ENCODE data around the gene XYLT1. TPM values are rescaled to one million over a fixed set of nuclear protein-coding genes. Genes with fewer than 3 reads are reported as not detected.

Gene XYLT1
- total RNA-seq, 1 donor from 2014 or later, result 59.1 TPM

- DNase-seq (ENCODE audit: low spot score), result no peak
Observed at GRCh38 chr16:17407321-17407720, 63.4 kb downstream of the XYLT1 start.

GRCh38 chr16:17404941-17405689, 65.6 kb downstream of the XYLT1 start:
- peak; percentile 91 for DNase-seq (ENCODE audit: low spot score)

- no peak for DNase-seq (ENCODE audit: low spot score)
Observed at GRCh38 chr16:17403859-17404545, 66.8 kb downstream of the XYLT1 start.

DNA sequence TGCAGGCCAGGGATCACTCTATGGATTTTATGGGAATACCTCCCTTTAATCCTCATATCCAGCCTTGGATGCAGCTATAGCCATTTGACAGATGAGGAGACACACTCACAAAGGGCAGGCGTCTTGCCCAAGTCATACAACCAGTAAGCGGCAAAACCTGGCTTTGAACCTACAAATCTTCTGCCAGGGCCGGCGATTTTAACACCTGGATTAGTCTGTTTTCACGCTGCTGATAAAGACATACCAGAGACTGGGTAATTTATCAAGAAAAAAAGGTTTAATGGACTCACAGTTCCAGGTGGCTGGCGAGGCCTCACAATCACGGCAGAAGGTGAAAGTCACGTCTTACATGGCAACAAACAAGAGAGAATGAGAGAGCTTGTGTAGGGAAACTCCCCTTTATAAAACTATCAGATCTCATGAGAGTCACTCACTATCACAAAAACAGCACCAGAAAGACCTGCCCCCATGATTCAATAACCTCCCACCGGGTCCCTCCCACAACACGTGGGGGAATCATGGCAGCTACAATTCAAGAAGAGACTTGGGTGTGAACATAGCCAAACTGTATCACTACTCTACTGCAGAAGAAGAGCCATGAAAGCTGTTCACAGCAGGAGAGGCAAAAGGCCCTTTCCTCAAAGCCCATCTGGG, 67.5 kb downstream of the XYLT1 start:
- DNase-seq (ENCODE audit: low spot score), result no peak

DNA sequence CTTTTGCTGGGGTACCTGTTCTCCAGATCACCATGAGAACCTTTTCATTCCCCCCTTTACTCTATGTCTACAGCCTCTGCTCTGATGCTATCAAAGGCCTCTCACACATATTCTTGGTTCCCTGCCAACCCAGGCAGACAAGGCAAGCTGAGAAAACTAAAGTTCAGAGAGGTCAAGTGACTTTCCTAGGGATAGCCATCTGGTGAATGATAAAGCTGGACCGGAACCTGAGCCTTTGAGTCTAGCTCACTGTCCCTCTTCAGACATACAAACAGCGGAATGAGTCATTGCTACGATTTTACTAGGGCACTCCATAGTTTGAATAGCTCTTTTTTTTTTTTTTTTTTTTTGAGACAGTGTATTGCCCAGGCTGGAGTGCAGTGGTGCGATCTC, 73.3 kb downstream of the XYLT1 start:
- DNase-seq (ENCODE audit: low spot score), result no peak

DNA sequence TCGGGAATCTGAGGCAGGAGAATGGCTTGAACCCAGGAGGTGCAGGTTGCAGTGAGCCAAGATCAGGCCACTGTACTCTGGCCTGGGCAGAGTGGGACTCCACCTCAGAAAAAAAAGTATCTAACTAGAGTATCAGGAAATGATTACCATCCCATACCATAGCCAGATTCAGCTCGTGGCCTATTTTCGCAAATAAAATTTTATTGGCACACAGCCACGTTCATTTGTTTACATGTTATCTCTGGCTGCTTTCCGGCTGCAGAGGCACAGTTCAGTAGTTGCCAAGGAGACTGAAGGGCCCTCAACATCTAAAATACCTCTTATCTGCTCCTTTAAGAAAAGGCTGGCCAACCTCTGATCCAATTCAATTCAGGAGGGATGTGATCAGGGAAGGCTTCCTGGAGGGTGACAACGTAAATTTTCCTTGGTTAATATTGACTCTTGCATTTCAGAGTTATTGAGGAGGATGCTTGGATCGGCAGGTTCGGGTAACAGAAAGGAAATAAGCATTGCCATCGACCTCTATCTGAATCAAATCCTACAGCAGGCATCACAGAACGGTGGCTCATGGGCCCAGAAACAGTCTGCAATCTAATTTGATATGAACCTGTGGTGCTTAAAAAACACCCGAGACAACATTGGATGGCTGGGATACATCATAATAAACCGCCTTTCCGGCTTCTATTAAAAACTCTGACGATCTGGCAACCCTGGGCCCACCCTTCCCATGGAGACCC, 73.8 kb downstream of the XYLT1 start:
- DNase-seq (ENCODE audit: low spot score), result peak; percentile 51

DNA sequence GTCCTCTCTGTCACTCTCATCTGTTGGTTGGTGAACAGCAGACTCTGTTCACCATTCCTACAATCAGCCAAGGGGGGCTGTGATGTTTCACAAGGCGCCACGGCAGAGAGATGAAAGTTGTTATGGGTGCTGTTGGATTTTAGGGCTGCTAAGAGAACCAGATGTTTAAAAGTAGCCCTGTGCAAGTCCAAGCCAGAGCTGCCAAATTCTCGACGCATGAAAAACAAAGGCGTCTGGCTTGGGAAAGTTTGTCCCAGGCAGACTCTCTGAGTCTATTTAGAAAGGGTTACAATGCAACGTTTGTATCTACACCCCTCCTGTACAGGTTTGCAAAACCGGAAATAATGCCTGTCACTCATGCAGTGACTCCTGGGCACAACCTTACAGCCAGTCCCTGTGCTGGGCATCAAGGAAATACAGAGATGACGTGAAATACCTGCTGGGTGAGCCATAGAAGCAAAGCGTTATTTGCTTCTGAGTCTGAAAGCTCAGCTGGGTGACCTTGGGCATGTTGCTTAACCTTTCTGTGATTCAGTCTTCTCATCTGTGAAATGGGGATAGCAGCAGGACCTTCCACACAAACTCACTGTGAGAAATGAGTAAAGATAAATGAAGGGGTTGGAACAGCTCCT, 74.8 kb downstream of the XYLT1 start:
- peak; percentile 43 for DNase-seq (ENCODE audit: low spot score)

GRCh38 chr16:17392857-17393692, 77.7 kb downstream of the XYLT1 start:
- DNase-seq (ENCODE audit: low spot score), result no peak

DNA sequence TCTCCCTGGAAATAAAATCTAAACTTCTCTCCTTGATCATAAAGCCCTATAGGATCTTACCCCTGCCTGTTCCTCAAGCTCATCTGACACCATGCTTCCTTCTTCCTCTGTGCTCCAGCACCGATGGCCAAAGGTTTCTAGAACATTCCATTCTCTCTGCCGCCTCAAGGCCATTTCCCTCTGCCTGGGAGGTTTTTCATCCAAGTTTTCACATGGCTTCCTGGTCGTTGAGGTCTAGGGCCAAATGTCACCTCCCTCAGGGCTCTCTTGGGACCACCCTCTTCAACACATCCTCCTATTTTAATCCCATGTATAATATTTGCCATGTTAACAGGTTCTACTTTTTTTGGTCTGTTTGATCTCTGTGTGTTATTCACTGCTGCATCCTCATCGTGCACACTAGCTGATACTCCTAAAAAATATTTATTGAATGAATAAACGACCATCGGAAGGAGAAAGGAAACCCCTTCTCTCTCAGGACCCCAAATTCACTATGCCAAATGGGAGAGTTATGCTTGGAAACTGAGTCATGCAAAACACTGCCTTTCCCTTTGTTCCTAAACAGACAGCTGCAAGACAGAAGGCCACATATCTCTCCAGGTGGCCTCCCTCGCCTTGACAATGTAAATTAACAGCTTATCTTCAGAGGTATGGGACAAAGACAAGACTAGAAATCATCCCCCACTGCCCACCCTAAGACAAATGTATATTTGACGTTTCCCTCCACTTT, 78.5 kb downstream of the XYLT1 start:
- DNase-seq (ENCODE audit: low spot score), result no peak

DNA sequence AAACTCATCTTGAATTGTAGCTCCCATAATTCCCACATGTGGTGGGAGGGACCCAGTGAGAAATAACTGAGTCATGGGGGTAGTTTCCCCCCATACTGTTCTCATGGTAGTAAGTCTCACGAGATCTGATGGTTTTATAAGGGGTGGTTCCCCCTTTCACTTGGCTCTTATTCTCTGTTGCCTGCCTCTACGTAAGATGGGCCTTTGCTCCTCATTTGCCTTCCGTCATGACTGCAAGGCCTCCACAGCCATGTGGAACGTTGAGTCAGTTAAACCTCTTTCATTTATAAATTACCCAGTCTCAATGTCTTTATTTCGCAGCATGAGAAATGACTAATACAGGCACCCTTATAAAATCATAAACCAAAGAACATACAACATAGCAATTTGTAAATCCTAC, 79.0 kb downstream of the XYLT1 start:
- DNase-seq (ENCODE audit: low spot score), result no peak

DNA sequence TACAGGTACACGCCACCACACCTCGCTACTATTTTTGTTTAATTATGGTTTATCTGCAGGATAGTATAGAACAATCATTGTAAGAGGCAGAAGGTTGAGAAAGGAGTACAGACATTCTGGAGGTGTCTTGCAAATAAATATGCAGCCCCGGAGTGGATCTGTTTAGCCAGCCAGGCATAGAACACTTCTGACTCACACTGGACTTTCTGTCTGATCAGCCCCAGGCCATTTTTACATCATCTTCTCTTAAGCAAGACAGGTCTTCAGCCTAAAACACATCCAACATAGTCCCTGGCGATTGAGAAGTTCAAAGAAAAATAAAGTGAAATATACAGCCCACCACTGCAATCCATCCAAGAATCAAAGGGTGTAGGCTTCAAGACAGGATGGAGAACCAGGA, 81.4 kb downstream of the XYLT1 start:
- DNase-seq (ENCODE audit: low spot score), result no peak

DNA sequence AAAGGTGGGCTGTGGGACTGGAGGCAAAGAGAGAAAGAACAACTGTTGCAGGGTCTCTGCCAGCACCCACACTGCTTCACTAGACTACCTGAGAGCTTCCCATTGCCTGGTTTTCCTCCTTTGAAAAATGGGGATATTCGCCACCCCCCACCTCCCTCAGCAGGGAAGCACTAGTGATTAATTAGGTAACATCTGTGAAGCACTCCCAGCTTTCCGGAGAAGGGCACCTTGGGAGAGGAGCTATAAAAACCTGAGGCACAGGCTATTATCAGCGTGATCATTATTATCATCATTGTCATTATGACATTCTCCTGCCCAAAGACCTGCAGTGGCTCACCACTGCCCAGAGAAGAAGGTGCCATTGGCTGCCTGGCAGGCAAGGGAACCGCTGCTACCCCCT, 83.5 kb downstream of the XYLT1 start:
- no peak for DNase-seq (ENCODE audit: low spot score)

DNA sequence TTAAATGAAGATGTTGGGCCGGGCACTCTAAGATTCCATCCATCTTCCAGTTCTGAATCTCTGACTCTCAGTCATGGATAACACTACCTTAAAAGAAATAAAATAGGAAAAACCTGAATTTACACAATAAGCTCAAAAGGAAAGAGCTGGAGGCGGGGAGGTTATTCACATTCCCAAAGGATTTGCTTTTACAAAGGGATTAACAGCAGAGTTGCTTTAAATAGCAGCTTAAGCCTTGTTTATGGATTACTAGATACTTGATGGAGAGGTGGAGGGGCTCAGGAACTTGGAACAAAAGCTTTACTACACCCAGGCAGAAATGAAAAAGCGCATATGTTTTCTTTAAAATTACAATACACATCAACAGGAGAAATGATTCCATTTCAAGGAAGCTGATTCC, 84.5 kb downstream of the XYLT1 start:
- DNase-seq (ENCODE audit: low spot score), result no peak

- no peak for DNase-seq (ENCODE audit: low spot score)
Observed at GRCh38 chr16:17384471-17384870, 86.3 kb downstream of the XYLT1 start.

DNA sequence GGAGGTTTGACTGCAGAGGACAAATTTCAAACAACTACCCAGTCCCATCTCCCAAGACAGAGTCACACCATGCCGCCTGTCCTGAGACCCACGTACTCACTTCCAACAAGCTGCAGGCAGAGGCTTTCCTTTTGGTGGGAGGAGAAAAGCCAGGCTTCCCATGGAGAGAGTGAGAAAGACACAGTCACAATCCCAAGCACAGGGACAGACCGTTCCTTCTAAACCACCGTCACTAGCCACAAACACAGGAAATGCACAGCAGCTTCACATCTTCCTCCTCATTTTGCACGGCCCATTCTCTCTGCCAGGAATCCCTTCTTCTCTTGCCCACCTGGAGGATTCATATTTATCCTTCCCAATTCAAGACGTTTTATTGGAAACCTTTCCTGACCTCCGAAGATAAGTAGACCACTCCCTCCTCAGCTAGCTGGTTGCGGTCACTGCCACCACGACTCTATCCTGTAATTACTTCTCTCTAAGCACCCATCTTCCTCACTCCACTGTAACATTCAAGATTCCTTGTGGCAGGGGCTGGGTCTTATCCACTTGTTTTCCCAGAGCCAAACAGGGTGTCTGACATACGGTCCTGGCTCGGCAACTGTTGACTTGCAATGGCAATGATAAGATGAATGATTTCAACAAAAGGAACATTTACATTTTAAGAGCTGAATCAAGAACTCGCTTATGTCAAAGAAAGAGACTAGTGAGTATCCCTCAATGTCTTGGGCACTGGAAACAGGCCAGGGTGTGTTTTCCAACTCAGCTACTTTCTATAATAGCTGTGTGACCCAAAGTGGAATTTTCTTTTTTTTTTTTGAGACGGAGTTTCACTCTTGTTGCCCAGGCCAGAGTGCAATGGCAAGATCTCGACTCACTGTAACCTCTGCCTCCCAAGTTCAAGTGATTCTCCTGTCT, 87.6 kb downstream of the XYLT1 start:
- no peak for DNase-seq (ENCODE audit: low spot score)

GRCh38 chr16:17382514-17382913, 88.2 kb downstream of the XYLT1 start:
- no peak for DNase-seq (ENCODE audit: low spot score)

DNA sequence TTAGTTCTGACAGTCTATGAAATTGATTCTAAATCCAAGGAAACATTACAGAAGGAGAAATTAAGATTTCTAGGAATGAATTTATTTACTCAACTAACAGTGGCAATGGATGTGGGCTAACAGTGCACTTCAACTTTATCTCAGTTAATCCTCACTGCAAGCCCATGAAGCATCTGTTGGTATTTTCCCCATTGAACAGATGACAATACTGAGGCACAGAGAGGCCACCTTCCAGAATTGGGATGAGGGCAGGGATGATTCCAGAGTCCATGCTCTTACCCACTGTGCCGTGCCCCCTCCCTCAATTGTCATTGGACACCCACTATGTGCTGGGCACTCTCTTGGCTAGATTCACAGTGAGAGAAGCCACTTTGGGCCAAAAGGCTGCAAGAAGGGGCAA, 89.0 kb downstream of the XYLT1 start:
- no peak for DNase-seq (ENCODE audit: low spot score)

- no peak for DNase-seq (ENCODE audit: low spot score)
Observed at GRCh38 chr16:17380613-17381012, 90.1 kb downstream of the XYLT1 start.
